ENCODE results near the gene SPATA6L.

Gene SPATA6L

DNA sequence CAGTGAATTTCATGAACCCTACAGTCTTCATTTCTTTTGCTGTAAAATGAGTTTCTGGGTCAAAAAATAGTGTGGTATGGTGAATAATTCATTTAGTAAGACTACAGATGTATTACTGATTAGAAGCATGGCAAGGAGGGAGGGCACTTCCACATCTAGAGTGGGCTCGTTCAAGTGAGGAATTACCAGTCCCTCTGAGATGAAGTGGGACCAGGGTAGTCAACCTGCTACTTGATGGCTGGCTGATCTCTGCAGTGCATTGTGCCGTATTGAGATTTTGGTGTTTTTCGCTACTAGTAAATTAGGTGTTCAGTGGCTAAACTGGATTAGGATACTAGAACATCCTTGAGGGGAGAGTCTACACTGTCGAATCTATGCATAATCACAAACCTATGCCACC, 23.9 kb upstream of the SPATA6L start:
- Histone ChIP-seq H3K9me3 (no peaks in the 10 kb centered on the region), H3K4me3 (no peak overlapping the region), H3K4me1 (peaks cover 0 to 73% (median 26%) of the 10 kb centered on the region in 4 donors), H3K27ac (peak overlapping the region; percentile 64 to 68), H3K27me3 (no peaks in the 10 kb centered on the region), H3K36me3 (peaks cover 5 to 45% (median 31%) of the 10 kb centered on the region in 3 donors)
- TF ChIP-seq, protein P1, sequence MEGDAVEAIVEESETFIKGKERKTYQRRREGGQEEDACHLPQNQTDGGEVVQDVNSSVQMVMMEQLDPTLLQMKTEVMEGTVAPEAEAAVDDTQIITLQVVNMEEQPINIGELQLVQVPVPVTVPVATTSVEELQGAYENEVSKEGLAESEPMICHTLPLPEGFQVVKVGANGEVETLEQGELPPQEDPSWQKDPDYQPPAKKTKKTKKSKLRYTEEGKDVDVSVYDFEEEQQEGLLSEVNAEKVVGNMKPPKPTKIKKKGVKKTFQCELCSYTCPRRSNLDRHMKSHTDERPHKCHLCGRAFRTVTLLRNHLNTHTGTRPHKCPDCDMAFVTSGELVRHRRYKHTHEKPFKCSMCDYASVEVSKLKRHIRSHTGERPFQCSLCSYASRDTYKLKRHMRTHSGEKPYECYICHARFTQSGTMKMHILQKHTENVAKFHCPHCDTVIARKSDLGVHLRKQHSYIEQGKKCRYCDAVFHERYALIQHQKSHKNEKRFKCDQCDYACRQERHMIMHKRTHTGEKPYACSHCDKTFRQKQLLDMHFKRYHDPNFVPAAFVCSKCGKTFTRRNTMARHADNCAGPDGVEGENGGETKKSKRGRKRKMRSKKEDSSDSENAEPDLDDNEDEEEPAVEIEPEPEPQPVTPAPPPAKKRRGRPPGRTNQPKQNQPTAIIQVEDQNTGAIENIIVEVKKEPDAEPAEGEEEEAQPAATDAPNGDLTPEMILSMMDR (IDR thresholded peaks at IDR 0.05) = no peak
- intact Hi-C loops (cut with DNase I; ENCODE audit: low total_unique reads) = no loop called here
- no peak for DNase-seq

DNA sequence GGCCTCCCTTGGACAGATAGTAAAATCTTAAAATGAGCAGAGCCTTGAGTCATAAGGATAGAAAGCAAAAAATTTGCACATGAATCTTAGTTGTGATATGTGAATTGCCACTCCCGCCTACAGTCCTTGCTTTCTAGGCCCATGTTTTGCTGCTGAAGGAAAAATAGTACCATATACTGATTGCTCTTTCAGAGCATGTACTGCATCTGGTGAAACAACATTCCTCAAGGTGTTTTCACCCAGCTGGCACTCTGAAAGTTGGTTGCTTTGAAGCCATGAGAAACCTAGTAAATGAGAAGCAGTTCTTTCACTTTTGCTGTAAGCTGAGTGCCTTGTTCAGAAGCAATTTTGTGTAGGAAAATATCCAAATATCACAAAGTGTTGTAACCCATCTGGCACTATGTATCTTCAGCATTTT, 23.4 kb upstream of the SPATA6L start:
- peak overlapping the region; percentile 64 to 68 for H3K27ac ChIP-seq
- H3K4me1 ChIP-seq = peaks cover 0 to 78% (median 26%) of the 10 kb centered on the region in 4 donors
- DNase-seq = no peak
- intact Hi-C loops (cut with DNase I; ENCODE audit: low total_unique reads) = no loop called here
- TF ChIP-seq, protein P1 (IDR thresholded peaks at IDR 0.05) = no peak
- H3K4me3 ChIP-seq = no peak overlapping the region
- H3K9me3 ChIP-seq = no peaks in the 10 kb centered on the region
- H3K27me3 ChIP-seq = no peaks in the 10 kb centered on the region
- H3K36me3 ChIP-seq = peaks cover 5 to 45% (median 31%) of the 10 kb centered on the region in 3 donors

DNA sequence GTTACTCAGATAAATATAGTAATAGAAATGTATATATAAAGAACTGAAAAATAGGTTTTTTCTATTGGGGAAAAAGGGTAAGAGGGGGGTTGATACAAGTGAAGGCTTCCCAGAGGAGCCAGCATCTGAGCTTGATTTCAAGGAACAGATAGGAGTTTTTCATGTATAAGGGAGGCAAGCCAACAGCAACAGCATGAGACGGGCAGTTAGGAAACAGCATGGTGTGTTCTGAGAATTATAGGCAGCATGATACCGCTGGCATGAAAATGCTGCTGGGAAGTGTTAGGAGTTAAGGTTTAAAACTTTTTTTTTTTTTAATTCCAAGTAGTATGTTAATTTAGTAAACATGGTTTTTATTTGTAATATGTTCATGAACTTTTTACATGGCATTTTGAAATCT, 22.7 kb upstream of the SPATA6L start:
- peaks cover 0 to 84% (median 26%) of the 10 kb centered on the region in 4 donors for H3K4me1 ChIP-seq
- no peaks in the 10 kb centered on the region for H3K9me3 ChIP-seq
- intact Hi-C loops (cut with DNase I; ENCODE audit: low total_unique reads) = no loop called here
- peak overlapping the region; percentile 64 to 68 for H3K27ac ChIP-seq
- TF ChIP-seq, protein P1 (IDR thresholded peaks at IDR 0.05) = no peak
- H3K4me3 ChIP-seq = no peak overlapping the region
- no peaks in the 10 kb centered on the region for H3K27me3 ChIP-seq
- peaks cover 5 to 38% (median 25%) of the 10 kb centered on the region in 3 donors for H3K36me3 ChIP-seq
- peak in 1 of 2 donors; percentile 29 for DNase-seq

DNA sequence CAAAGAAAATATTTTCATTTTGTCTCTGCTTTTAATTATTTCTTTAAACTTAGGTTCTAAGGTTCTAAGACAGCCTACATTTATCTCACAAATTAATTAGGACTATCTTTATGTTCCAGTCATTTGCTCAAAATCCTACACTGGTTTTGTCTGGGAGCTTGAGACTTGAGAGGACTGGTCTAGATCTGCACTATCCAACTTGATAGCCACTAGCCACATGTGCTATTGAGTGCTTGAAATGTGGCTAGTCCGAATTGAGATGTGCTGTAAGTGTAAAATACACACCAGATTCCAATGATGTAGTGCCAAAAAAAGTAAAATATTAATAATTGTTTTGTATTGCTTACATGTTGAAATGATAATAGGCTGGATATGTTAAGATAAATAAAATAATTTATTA, 20.3 kb upstream of the SPATA6L start:
- DNase-seq = no peak
- H3K4me3 ChIP-seq = no peak overlapping the region
- H3K27me3 ChIP-seq = no peaks in the 10 kb centered on the region
- peak overlapping the region; percentile 64 to 68 for H3K27ac ChIP-seq
- peaks cover 0 to 98% (median 29%) of the 10 kb centered on the region in 4 donors for H3K4me1 ChIP-seq
- peaks cover 5 to 30% (median 22%) of the 10 kb centered on the region in 3 donors for H3K36me3 ChIP-seq
- no peaks in the 10 kb centered on the region for H3K9me3 ChIP-seq
- TF ChIP-seq, protein P1 (IDR thresholded peaks at IDR 0.05) = no peak
- intact Hi-C loops (cut with DNase I; ENCODE audit: low total_unique reads) = no loop called here

DNA sequence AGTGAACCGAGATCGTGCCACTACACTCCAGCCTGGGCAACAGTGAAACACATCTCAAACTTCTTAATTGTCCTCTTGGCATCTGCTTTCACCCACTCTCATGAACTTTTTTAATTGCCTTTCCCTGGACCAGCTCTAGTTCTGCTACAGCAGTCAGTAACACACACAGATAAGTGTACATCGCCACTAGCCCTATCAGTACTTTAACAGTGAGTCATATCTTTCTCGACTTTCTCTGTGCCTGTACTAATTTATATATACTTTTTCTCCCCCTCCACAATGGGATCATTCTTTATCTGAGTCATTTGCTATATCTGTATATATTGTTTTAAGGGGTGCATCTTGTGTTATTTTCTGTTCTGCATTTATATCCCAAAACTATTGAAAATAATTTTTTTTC, 19.8 kb upstream of the SPATA6L start:
- no peak for DNase-seq
- H3K4me3 ChIP-seq = no peak overlapping the region
- peaks cover 0 to 98% (median 33%) of the 10 kb centered on the region in 4 donors for H3K4me1 ChIP-seq
- TF ChIP-seq, protein P1 (IDR thresholded peaks at IDR 0.05) = no peak
- peak overlapping the region; percentile 64 to 68 for H3K27ac ChIP-seq
- H3K27me3 ChIP-seq = no peaks in the 10 kb centered on the region
- intact Hi-C loops (cut with DNase I; ENCODE audit: low total_unique reads) = no loop called here
- H3K9me3 ChIP-seq = no peaks in the 10 kb centered on the region
- H3K36me3 ChIP-seq = peaks cover 2 to 26% (median 19%) of the 10 kb centered on the region in 3 donors

DNA sequence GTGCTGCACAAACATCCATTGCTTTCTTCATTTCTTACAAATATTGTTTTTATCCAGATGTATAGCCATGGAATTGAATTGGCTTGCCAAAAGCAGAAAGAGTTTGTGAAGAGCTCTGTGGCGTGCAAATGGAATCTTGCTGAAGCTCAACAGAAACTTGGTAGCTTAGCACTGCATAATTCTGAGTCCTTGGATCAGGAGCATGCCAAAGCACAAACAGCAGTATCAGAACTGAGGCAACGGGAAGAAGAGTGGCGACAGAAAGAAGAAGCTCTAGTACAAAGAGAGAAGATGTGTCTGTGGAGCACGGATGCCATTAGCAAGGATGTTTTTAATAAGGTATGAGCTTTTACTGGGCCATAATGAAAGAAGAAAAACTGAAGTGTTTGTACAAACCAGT, 18.5 kb upstream of the SPATA6L start:
- intact Hi-C loops (cut with DNase I; ENCODE audit: low total_unique reads) = no loop called here
- H3K4me1 ChIP-seq = peaks cover 0 to 87% (median 29%) of the 10 kb centered on the region in 4 donors
- no peak for DNase-seq
- no peaks in the 10 kb centered on the region for H3K27me3 ChIP-seq
- peak overlapping the region in 1 of 2 donors; percentile 68 for H3K27ac ChIP-seq
- TF ChIP-seq, protein P1 (IDR thresholded peaks at IDR 0.05) = no peak
- H3K4me3 ChIP-seq = no peak overlapping the region
- peaks cover 0 to 14% (median 12%) of the 10 kb centered on the region in 3 donors for H3K36me3 ChIP-seq
- H3K9me3 ChIP-seq = no peaks in the 10 kb centered on the region
